NK-92 treated with Interleukin-12 subunit alpha and Interleukin-12 subunit beta, amount 100 ng/mL, for 24 hours (cell line): ENCODE measurements around the gene FRAS1.

Source experiments
- DNase-seq: peaks from one replicate; lab custom pipeline; 2025; lab: John Stamatoyannopoulos, UW

The FRAS1 gene

DNA sequence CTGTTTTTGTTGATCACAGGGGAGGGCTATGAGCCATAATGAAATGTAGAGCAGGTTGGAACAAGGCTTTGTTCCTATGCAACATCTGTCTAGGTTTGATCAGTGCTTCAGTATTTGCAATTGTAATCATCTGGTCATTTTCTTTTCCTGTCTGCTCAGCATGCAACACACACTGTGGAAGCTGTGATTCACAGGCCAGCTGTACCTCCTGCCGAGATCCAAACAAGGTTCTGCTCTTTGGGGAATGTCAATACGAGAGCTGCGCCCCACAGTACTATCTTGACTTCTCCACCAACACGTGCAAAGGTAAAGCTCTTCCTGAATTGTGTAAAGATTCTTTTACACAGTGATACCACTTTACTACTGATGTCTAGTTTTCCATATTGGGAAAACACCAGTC lies 312.6 kb downstream of the FRAS1 start:
- DNase-seq: no peak

DNA sequence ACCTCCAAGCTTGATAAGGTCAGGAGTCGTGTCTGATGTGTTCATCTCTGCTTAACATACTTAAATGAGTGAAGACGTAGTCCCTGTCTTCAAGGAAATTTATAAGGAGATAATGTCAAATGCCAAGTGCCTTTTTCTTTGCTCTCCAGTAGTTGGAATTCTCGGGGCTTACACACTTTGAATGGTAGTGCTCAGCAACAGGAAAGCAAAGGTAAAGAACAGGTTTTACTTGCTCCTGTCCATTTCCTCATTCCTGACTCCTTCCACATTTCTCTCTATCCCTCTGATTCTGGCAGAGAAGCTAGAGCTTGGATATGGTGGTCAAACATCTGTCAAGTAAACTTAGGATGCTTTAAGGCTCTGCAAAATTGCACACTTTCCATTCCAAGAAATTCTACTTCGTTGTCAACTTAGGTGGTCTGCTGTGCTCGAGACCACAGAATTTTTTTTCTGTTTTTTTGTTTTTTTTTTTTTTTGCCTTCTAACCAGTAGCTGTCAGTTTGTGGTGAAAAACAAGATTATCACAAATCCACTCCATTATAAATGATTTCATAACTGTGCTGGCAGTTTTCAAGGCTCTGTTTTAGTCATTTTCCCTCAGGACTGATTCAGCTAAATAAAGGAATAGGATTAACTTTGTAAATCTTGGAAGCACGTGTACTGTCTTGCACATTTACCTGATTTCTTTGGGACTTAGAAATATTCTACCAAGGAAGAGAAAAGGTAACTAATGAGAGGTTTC lies 313.7 kb downstream of the FRAS1 start:
- no peak for DNase-seq

DNA sequence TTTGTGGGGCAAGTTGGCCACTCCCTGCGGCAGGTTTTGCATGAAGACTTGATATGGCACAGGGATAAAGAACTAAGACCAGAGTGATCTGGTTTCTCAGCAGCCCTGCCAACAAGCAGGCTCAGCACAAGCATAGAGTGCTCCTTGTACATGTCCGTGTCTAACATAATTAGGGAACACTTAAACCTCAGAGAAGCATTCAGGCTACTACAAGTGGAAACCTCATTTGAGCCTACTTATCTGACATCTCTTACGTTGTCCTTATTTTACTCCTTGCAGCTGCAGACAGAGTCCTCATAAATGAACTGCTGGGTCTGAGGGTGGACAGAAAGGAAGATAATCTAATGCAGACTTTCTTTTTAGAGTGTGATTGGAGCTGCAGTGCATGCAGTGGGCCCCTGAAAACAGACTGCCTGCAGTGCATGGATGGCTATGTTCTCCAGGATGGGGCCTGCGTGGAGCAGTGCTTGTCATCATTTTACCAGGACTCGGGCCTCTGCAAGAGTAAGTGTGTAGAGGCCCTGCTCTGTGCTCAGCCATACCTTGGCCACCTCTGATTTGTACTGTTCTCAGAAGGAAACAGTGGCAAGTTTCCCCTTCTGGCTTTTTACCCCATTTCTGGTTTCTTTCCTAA lies 315.3 kb downstream of the FRAS1 start:
- DNase-seq: no peak

DNA sequence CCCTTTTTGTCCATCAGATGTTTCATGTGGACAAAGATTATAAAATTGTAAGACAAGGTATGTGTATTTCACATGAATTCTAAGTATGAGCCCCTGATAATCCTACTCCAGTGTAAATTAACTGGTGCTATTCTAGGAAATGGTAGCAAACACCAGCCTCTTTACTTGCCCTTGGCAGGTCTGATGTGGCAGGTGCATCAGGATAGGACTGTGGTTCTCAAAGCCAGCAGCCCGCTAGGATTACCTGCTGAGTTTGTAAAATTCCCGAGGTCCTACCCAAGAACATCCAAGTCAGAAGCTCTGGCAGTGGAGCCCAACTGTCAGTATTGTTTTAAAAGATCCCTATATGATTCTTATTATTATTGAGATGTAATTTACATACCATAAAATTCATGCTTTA lies 320.4 kb downstream of the FRAS1 start:
- DNase-seq: no peak

DNA sequence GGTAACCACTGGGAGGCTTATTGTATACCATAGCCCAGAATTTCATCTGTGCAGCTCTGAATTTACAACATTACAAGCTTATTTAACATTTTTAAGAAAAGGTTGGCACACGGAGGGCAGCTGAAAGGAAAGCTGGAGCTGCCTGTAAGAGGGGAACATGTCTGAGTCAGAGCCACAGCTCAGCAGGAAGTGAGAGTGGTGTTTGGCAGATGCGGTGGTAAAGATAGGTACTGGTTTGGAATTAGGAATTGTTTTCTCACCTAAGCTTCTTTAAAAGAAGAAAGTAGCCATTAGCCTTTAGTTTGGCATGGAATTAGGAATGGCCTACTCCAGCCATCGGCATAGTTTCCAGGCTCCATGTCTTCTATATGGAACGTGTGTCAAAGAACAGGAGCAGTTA lies 321.9 kb downstream of the FRAS1 start:
- DNase-seq: no peak

DNA sequence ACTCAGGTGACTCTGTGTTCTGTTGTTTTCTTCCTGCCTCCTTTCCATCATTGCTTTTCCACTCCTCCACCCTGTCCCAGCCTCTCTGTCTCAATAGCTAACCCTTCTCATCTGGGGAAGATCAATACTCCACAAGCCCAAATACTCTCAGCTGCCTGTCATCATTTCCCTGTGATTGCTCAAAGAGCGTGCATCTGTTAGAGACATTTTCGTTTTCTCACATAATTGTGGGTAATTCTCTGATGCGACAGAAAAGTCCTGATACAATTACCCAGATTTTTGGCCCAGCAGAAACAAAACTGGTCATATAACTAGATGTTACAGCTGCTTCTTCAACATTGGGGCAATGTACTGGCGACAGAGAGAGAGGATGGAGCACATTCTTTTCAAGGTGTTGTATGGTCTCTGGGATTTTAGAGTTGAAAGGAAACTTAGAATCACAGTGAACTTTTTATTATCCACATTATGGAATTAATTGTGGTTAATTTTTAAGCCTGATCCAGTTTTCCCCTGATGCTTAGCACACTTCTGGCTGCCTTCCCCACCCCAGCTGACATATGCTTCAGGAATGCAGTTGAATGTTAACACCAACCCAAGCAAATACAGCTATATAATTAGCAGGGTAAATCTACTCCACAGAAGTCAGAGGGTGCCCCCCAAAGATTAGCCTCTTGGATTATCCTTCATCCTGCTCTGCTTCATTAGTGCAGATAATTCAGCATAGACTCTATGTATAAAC lies 323.0 kb downstream of the FRAS1 start:
- DNase-seq: no peak

DNA sequence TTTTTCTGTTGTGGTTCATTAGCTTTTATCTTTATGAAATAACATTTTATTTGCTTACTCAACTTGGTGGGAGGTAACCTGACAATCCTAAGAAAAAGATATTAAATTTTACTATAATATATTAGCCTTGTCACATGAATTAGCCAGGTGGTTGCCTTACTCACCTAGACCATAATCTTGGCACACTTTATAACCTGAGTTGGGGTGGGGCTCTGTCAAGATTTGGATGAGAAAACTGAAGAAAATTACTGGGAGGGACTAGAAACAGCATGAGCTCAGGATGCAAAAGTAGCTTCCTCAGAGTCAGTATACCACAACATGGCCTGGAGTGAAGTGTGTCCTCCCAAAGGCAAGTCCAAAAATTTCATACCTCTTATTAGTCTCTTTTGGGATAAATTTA lies 329.6 kb downstream of the FRAS1 start:
- DNase-seq: no peak

DNA sequence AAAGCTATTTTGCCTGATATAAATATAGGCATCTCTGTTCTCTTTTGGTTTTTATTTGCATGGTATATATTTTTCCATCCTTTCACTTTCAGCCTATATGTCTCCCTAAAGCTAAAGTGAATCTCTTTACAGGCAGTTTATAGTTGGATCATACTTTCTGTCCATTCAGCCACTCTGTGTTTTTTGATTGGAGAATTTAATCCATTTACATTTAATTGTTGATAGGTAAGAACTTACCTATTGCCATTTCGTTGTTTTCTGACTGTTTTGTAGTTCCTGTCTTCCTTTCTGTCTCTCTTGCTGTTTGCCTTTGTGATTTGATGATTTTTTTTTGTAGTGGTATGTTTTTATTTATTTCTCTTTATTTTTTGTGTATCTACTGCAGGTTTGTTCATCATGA lies 338.5 kb downstream of the FRAS1 start:
- no peak for DNase-seq

DNA sequence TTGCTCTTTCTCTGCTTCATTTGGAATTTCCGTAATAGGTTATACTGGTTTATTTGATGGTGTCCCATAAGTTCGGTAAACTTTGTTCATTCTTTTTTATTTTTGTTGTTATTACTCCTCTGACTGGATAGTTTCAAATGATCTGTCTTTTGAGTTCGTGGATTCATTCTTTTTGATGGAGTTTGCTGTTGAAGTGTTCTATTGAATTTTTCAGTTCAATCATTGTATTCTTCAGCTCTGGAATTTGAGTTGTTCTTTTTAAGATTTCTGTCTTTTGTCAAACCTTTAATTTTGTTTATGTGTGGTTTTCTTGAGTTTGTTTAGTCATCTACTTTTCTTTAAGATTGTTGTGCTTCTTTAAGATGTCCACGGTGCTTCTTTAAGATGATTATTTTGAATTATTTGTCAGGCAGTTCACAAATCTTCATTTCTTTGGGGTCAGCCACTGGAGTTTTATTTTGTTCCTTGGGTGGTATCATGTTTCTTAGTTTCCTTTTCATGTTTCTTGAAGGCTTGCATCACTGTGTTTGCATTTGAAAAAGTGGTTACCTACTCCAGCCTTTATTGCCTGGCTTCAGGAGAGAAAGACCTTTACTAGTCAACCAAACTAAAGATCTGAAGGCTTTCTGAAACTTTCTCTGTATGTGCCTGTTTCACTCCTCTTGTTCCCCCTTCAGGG lies 339.6 kb downstream of the FRAS1 start:
- DNase-seq: no peak

DNA sequence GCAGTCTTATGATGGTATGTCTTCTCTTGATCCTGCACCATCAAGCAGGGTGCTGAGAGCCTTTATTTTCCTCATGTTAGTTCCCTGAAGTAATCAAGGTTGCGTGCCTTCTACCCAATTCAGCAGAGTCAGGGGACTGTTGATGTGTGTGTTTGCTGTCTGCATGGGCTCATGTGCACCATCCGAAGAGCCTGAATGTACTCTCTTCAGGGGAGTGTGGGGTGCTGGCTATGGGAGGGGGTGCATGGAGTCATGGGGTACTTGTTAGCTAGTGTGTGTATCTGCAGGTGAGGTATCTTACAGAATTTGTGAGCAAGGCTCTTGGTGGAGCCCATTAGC lies 340.1 kb downstream of the FRAS1 start:
- no peak for DNase-seq

DNA sequence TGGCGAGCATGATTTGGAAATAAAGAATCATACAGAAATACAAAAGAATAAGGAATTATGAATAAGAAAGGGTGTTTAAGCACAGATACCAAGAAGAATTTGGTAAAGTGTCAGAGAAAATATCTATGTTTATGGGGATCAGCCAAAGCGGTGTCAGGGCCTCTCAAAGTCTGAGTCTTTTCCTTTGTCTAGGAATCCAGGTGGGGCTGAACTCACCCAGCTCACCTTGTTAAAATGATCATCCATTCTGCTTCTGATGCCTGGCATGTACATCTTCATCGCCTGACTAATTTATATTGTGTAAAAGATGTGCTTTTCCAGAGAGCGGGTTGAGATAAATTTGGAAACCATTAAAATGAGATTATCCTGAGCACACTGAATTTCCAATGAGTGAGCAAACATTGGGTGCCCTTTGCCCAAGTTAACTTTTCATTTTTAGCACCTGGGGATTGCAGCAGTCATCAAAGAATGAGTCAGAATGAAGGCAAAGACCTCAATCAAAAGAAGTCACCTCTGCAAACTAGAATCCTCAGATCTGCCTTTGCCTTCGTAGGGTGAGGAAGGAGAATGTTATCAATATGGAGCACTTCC lies 352.6 kb downstream of the FRAS1 start:
- DNase-seq: no peak

DNA sequence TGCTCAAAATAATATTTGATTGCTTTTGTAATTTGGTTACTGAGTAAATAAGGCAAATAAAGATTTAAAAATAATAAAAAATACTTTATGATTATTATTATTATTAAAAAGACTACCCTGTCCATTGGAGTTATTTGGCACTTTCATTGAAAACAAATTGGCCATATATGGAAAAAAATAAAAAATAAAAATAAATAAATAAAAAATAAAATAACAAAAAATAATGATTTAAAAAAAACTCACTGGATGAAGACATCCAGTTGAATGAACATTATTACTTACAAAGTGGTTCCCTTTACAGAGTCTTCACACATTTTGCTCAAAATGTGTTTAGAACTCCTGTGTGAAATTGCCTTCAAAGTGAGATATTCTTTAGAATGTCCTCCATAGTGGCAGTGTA lies 353.1 kb downstream of the FRAS1 start:
- DNase-seq: no peak

DNA sequence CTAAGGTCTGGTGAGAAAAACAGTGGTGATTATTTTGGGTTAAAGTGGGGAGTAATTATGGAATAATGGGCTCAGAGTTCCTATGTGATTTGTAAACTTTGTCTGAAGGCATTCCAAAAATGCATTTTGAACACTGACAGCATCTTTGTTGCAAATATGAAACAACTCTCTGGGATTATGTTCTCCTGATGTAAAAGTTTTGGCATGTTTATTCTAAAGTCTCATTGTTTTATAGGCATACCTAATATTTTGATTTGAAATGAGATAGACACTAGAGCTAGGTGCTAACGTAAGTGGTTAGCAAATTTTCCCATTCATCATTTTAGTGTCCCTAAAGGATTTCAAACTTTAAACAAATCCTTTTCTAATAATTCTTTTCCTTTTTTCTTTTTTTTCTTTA lies 353.6 kb downstream of the FRAS1 start:
- DNase-seq: no peak

DNA sequence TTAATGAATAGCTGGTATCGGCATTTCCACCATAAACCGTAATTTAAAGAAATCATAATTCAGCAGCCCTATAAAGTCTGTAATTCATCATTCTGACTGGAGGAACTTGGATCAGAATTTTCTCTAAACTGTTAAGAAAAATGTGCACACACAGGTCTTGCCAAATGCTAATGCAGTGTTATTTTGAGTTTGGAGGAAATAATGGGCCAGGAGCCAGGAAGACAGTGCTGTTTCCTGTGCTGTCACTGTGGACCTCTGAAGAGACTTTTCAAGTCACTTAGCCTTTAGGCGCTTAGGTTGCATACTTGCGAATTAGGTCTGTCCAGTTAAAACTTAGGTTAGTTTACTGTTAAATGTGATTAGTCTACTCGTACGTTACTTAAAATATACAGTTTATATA lies 357.0 kb downstream of the FRAS1 start:
- DNase-seq: no peak

DNA sequence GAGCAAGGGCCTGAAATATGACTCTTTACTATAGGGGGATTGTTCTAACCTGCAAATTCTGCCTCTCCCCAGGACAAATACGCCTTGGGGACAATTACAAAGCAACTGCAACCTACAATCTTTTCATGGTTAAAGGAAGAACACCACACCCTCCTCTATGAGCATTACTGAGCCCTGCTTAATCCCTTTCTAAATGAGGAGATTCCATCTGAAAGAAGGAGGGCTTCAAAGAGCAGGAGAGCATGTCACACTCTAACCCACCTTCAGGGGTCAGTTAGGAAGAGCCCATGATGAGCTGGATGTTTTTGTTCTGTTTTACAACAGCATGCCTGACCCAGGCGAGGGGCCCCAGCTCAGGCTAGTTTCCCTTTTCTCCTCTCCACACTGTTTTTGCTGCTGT lies 360.5 kb downstream of the FRAS1 start:
- DNase-seq: no peak

DNA sequence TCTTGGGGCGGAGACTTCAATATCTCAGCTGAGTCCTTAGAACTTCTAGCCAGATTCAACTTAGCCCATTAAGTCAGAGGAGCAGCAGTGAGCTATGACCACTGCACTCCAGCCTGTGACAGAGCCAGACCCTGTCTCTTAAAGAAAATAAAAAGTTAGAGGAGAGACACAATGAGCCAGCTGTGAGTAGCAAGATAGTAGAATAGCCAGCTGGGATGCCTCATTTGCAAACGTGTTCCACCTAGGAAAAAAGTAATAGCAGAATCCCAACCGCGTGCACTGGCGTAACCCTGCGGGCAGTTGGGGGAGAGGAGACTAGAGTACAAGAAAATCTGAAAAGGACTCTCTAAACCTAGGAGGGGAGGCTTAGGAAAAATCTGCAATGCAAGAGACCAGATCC lies 361.3 kb downstream of the FRAS1 start:
- DNase-seq: no peak

DNA sequence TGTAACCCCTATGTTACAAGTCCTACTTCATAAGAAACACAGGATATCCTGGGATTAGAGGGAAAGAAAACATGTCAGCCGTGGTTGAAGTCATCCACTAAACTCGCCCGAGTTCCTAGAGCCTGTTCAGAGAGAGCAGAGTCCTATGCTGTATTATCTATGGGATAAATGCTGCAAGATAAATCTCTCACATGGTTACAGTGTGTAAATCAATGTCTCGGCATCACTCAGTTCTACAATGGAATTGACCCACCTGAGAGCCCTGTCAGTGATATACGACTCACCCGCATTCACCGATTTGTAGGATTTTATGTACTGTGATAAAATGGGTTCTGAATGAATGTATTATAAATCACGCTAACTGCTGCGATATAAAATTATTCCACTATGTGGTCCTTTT lies 366.7 kb downstream of the FRAS1 start:
- no peak for DNase-seq

DNA sequence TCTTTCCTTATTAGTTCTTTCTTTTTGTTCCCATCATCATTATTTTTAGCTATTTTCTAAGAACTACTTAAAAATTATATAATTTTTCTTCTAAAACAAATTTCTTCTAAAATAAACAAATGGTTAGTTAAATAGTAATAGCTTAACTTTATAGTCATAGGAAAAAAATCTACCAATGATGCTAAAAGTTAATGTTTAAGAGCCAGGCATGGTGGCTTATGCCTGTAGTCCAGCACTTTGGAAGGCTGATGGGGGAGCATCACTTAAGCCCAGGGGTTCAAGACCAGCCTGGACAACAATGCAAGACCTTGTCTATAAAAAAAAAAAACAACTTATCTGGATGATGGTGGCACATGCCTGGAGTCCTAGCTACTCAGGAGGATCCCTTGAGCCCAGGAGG lies 367.3 kb downstream of the FRAS1 start:
- DNase-seq: no peak

DNA sequence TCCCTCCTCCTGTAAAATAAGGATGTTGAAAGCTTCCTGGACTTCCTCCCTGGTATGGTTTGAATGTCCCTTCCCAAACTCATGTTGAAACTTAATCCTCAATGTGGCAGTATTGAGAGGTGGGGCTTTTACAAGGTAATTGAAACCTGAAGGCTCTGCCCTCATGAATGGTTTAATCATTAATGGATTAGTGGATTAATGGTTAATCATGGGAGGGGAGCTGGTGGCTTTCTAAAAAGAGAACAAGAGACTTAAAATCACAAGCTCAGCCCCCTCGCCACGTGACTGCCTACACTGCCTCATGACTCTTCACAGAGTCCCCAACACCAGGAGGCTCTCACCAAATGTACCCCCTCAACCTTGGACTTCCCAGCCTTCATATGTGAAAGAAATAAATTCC lies 369.8 kb downstream of the FRAS1 start:
- DNase-seq: no peak

DNA sequence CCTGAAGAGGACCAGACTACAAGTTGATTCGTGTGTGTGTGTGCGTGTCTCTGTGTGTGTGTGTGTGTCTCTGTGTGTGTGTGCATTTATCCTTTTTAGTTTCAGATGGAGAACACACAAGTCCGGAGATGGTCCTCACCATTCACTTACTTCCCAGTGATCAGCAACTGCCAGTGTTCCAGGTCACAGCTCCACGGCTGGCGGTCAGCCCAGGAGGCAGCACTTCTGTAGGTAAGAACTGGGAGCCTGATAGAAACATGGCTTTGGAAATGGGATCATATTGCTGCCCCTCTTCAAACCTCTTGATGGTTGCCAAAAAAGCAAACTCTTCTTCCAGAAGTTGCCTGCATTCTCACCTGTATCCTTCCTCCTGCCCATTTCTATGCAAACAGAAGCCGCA lies 371.9 kb downstream of the FRAS1 start:
- no peak for DNase-seq

DNA sequence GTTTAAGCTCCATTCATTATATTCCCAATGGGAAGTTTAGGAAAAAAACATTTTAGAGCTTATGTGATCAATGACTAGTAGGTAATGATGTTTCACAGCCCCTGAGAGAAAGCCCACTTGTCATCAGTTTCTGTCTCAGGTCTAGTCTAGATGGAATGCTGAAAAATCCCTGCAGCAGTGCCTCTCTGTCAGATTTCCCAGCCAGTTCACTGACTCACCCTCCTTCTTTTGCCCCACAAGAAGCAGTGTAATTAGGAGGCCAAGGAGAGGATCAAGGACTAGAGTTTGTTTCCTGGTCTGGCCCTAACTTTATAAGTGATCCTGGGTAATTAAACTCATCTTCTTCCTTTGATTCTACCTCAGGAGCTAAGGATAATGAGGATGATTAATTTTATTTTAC lies 375.8 kb downstream of the FRAS1 start:
- no peak for DNase-seq

DNA sequence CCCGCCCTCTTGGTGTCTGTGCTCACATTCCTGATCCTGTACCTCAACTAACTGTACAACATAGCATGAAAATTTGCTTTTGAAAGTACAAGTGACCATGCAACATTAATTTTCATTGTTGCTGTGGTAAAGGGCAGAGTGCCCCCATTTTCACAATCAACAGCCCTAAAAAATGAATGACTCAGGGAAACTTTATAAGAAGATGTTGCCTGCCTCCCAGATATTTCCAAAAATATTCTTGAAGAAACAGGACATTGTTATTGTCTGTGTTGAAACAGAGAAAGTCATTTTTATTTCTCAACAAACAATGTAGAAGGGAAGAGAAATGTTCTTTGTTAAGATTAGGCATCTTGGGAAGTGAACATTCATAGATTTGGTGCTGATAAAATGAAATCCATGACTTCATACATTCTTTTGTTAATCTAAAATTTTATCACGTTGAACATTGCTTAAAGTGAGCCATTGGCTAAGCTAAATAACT lies 380.5 kb downstream of the FRAS1 start:
- no peak for DNase-seq
